ENCODE measurements around the gene PPA2.
"Not testable (repeated sequence)": the region's sequence is repeated elsewhere in the genome, so short reads cannot be mapped to it uniquely, and the experiment has no call there.

Gene PPA2

GRCh38 chr4:105473324-105474098, at the start of gene PPA2:
Gene PPA2 (minus strand): TSS chr4:105474062. CDS start chr4:105474050, 12 bp downstream.
- DNase-seq (ENCODE audit: low read depth in 2 of 2), result peak; percentile 64 to 66

- DNase-seq (ENCODE audit: low read depth in 2 of 2), result no peak
Measured at GRCh38 chr4:105520819-105521790, 47.2 kb upstream of the PPA2 start.

GRCh38 chr4:105510245-105510644, 36.4 kb upstream of the PPA2 start:
- no peak for DNase-seq (ENCODE audit: low read depth in 2 of 2)

GRCh38 chr4:105509714-105510113, 35.9 kb upstream of the PPA2 start:
- no peak for DNase-seq (ENCODE audit: low read depth in 2 of 2)

GRCh38 chr4:105509291-105509690, 35.4 kb upstream of the PPA2 start:
- no peak for DNase-seq (ENCODE audit: low read depth in 2 of 2)

GRCh38 chr4:105504744-105505143, 30.9 kb upstream of the PPA2 start:
- no peak for DNase-seq (ENCODE audit: low read depth in 2 of 2)

- DNase-seq (ENCODE audit: low read depth in 2 of 2), result no peak
Measured at GRCh38 chr4:105503484-105503883, 29.6 kb upstream of the PPA2 start.

- no peak for DNase-seq (ENCODE audit: low read depth in 2 of 2)
Measured at GRCh38 chr4:105496899-105497298, 23.0 kb upstream of the PPA2 start.

GRCh38 chr4:105495667-105496066, 21.8 kb upstream of the PPA2 start:
- DNase-seq (ENCODE audit: low read depth in 2 of 2), result no peak

- no peak for DNase-seq (ENCODE audit: low read depth in 2 of 2)
Measured at GRCh38 chr4:105490523-105490922, 16.7 kb upstream of the PPA2 start.

- DNase-seq (ENCODE audit: low read depth in 2 of 2), result no peak
Measured at GRCh38 chr4:105483840-105484239, 10.0 kb upstream of the PPA2 start.

GRCh38 chr4:105474099-105474518, 247 bp upstream of the PPA2 start:
- DNase-seq (ENCODE audit: low read depth in 2 of 2), result peak in 1 of 2 donors; percentile 77

- DNase-seq (ENCODE audit: low read depth in 2 of 2), result no peak
Measured at GRCh38 chr4:105472871-105473323, 965 bp downstream of the PPA2 start.

- DNase-seq (ENCODE audit: low read depth in 2 of 2), result peak; percentile 47 to 60
Measured at GRCh38 chr4:105471566-105472176, 2.2 kb downstream of the PPA2 start.

- no peak for DNase-seq (ENCODE audit: low read depth in 2 of 2)
Measured at GRCh38 chr4:105470766-105471165, 3.1 kb downstream of the PPA2 start.

GRCh38 chr4:105469736-105470135, 4.1 kb downstream of the PPA2 start:
- no peak for DNase-seq (ENCODE audit: low read depth in 2 of 2)

GRCh38 chr4:105466580-105466979, 7.3 kb downstream of the PPA2 start:
- no peak for DNase-seq (ENCODE audit: low read depth in 2 of 2)

- not testable (repeated sequence) for DNase-seq (ENCODE audit: low read depth in 2 of 2)
Measured at GRCh38 chr4:105464563-105464962, 9.3 kb downstream of the PPA2 start.

- no peak for DNase-seq (ENCODE audit: low read depth in 2 of 2)
Measured at GRCh38 chr4:105462576-105462975, 11.3 kb downstream of the PPA2 start.

- DNase-seq (ENCODE audit: low read depth in 2 of 2), result no peak
Measured at GRCh38 chr4:105461621-105462382, 12.1 kb downstream of the PPA2 start.

GRCh38 chr4:105461221-105461620, 12.6 kb downstream of the PPA2 start:
- no peak for DNase-seq (ENCODE audit: low read depth in 2 of 2)

Measured in stimulated activated CD4-positive, alpha-beta T cell treated with anti-CD3 and anti-CD28 coated beads, Interleukin-15, amount 100 ng/mL, for 48 hours (primary cell).